Measurements from ENCODE around the gene B3GNT3. TPM values are rescaled to one million over a fixed set of nuclear protein-coding genes. Genes with fewer than 3 reads are reported as not detected.
A peak's percentile ranks its signal among the peaks of the same experiment; 100 is the strongest.

Gene B3GNT3
- total and polyA plus RNA-seq, 9 of the 15 experiments (the other 6 are each of a cell fraction or from before 2014, with no cell fraction given): 0.06 to 0.11 (median 0.07) TPM; not detected in 6

DNA sequence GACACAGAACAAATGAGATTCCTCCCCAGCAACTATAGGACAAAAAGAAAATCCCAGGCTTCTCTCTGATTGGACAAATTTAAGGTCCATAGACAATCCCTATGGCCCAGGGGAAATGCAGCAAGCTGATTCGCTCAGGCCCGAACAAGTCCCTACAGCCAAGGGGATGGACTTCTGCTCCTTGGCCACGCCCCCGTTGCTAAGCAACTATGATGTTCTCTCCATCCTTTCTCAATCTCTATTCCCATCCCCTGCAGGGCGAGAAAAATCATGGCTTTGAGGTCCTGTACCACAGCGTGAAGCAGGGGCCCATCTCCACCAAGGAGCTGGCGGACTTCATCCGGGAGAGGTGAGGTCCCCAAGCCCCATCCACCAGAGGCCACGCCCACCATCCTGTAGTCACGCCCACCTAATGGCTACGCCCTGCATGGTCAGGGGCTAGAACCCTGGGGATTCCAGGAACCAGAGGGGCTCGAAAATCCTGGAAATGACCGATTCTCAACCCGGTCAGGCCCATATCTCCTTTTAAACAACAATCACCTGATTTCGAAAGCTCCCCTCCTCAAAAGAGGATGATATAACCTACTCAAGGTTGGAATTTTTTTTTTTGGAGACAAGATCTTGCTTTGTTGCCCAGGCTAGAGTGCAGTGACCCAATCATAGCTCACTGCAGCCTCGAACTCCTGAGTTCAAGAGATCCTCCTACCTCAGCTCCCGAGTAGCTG is 32.3 kb upstream of the B3GNT3 start:
- H3K79me2 ChIP-seq (ENCODE audit: control insufficient read depth, insufficient read depth, low read length): no peaks in the 10 kb centered on the region
- POLR2A ChIA-PET: interaction anchor here (0.6 to 2.6 kb wide), 8 partner anchors 9 to 559 kb away, joined by 3 to 12 read pairs (median 4); partner anchors contain the start of gene FCHO1
- TF ChIP-seq EWSR1 (IDR thresholded peaks at IDR 0.05; ENCODE audit: borderline replicate concordance, low read depth, partially characterized antibody) (no peak), MAZ (CRISPR knock-in tag; conservative IDR thresholded peaks at IDR 0.05 in 1 of 2, IDR thresholded peaks at IDR 0.05 in 1 of 2) (no peak), KLF13 (tag; IDR thresholded peaks at IDR 0.05; ENCODE audit: borderline replicate concordance, low read depth) (peak; percentile 34; the same call in 1 of the 2 replicates), EGR1 (conservative IDR thresholded peaks at IDR 0.05) (peak; percentile 25; the same call in 1 of the 2 replicates), HDAC2 (IDR thresholded peaks at IDR 0.05) (peak; percentile 83), EP400 (IDR thresholded peaks at IDR 0.05) (no peak), CSDE1 (IDR thresholded peaks at IDR 0.05) (peak in 1 of 2 experiments; percentile 92; a peak in 2 of 4 replicates), SP1 (CRISPR knock-in tag; IDR thresholded peaks at IDR 0.05) (peak; percentile 76), JUNB (CRISPR knock-in tag; conservative IDR thresholded peaks at IDR 0.05) (no peak), RBM25 (IDR thresholded peaks at IDR 0.05; ENCODE audit: low read depth, low read length, severe bottlenecking) (peak; percentile 48), ZBTB7A (IDR thresholded peaks at IDR 0.05; ENCODE audit: borderline replicate concordance, control insufficient read depth, low read depth, low read length) (peak; percentile 47; the same call in 1 of the 2 replicates), ESRRB (CRISPR knock-in tag; IDR thresholded peaks at IDR 0.05; ENCODE audit: borderline replicate concordance) (no peak), ASH1L (IDR thresholded peaks at IDR 0.05; ENCODE audit: borderline replicate concordance, low read depth, partially characterized antibody) (peak; percentile 51), CC2D1A (IDR thresholded peaks at IDR 0.05) (peak; percentile 89; the same call in 1 of the 2 replicates), FOXK1 (CRISPR knock-in tag; IDR thresholded peaks at IDR 0.05; ENCODE audit: borderline replicate concordance) (no peak), NFYB (IDR thresholded peaks at IDR 0.05; ENCODE audit: extremely low read depth, insufficient read length) (peak; percentile 42), HDAC1 (IDR thresholded peaks at IDR 0.05) (peak in 1 of 2 experiments; percentile 60; a peak in 1 of 4 replicates)
- TF ChIP-seq, protein P1, sequence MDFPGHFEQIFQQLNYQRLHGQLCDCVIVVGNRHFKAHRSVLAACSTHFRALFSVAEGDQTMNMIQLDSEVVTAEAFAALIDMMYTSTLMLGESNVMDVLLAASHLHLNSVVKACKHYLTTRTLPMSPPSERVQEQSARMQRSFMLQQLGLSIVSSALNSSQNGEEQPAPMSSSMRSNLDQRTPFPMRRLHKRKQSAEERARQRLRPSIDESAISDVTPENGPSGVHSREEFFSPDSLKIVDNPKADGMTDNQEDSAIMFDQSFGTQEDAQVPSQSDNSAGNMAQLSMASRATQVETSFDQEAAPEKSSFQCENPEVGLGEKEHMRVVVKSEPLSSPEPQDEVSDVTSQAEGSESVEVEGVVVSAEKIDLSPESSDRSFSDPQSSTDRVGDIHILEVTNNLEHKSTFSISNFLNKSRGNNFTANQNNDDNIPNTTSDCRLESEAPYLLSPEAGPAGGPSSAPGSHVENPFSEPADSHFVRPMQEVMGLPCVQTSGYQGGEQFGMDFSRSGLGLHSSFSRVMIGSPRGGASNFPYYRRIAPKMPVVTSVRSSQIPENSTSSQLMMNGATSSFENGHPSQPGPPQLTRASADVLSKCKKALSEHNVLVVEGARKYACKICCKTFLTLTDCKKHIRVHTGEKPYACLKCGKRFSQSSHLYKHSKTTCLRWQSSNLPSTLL (IDR thresholded peaks at IDR 0.05): peak; percentile 82
- TF ChIP-seq, protein P2, sequence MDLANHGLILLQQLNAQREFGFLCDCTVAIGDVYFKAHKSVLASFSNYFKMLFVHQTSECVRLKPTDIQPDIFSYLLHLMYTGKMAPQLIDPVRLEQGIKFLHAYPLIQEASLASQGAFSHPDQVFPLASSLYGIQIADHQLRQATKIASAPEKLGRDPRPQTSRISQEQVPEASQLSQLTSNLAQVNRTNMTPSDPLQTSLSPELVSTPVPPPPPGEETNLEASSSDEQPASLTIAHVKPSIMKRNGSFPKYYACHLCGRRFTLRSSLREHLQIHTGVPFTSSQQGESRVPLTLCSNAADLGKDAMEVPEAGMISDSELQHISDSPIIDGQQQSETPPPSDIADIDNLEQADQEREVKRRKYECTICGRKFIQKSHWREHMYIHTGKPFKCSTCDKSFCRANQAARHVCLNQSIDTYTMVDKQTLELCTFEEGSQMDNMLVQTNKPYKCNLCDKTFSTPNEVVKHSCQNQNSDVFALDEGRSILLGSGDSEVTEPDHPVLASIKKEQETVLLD (IDR thresholded peaks at IDR 0.05): no peak

More for the DNA sequence above, 32.3 kb upstream of the B3GNT3 start:
- peak; percentile 83 to 90 (median 86) for DNase-seq (ENCODE audit: extremely low read depth in 1 of 4, low spot score in 3 of 4)
- H3K9me1 ChIP-seq (ENCODE audit: control insufficient read depth, insufficient read depth, low read length): no peaks in the 10 kb centered on the region
- WGBS (ENCODE audit: insufficient coverage, low coverage, missing lambda C conversion rate): 35% methylated on average over 17 of the region's 17 CpGs
- H3K4me2 ChIP-seq (ENCODE audit: insufficient read depth, low read length): no peak overlapping the region
- H2AFZ ChIP-seq (ENCODE audit: low read depth, low read length): no peak overlapping the region
- H3K9ac ChIP-seq (ENCODE audit: insufficient read depth in 1 of 2, low read depth in 2 of 2, low read length in 2 of 2): no peak overlapping the region
- in situ Hi-C loops (cut with MboI) (no loop called here), intact Hi-C loops (cut with micrococcal nuclease) (no loop called here)
- 0 out of 2 replicates have a peak, but pooled peaks cover 3% of the 10 kb centered on the region for H4K20me1 ChIP-seq (replicated peaks; ENCODE audit: control insufficient read depth, insufficient read depth, low read length)
- no peaks in the 10 kb centered on the region for H3K9me3 ChIP-seq (replicated peaks; ENCODE audit: control insufficient read depth, insufficient read depth, low read depth, low read length)
- no peak overlapping the region for H3K27ac ChIP-seq (ENCODE audit: extremely low read depth, low read depth, low read length)
- H3K4me3 ChIP-seq: no peak overlapping the region
- peak; percentile 97 for ATAC-seq
- peaks cover 0 to 5% of the 10 kb centered on the region in 2 experiments; a peak in 3 of 5 replicates for H3K4me1 ChIP-seq (replicated peaks in 1 of 2; ENCODE audit: control insufficient read depth in 2 of 2, insufficient read depth in 2 of 2, low read length in 2 of 2)
- H3K36me3 ChIP-seq (ENCODE audit: control insufficient read depth, insufficient read depth, low read length): peaks cover 67% of the 10 kb centered on the region; the same call in 2 of the 3 replicates
- H3K27me3 ChIP-seq (ENCODE audit: control insufficient read depth in 2 of 2, insufficient read depth in 2 of 2, low read length in 2 of 2): no peaks in the 10 kb centered on the region
- no TSS peak for BruUV-seq (replicated peaks)
- CTCF ChIA-PET (ENCODE audit: low intra/inter-chr PET ratio): interaction anchor here (0.7 kb wide), 1 partner anchor 186 kb away, joined by 3 read pairs; no protein-coding TSS in a partner anchor
- FAIRE-seq: peak; percentile 97

Measured in K562 (cell line).